ENCODE data around the gene PNPLA4. TPM values are rescaled to one million over a fixed set of nuclear protein-coding genes. Genes with fewer than 3 reads are reported as not detected.
A peak's percentile ranks its signal among the peaks of the same experiment; 100 is the strongest.

Gene PNPLA4
- total RNA-seq, 1 donor from 2014 or later, result 12.9 TPM

- no peaks in the 10 kb centered on the region for H3K36me3 Mint-ChIP-seq (ENCODE audit: unreplicated experiment)
- no peaks in the 10 kb centered on the region for H3K9me3 Mint-ChIP-seq (ENCODE audit: unreplicated experiment)
- H3K4me1 Mint-ChIP-seq (ENCODE audit: low read depth, unreplicated experiment), result no peaks in the 10 kb centered on the region
- no peak overlapping the region for H3K4me3 Mint-ChIP-seq (ENCODE audit: unreplicated experiment)
- TF ChIP-seq, protein P1, sequence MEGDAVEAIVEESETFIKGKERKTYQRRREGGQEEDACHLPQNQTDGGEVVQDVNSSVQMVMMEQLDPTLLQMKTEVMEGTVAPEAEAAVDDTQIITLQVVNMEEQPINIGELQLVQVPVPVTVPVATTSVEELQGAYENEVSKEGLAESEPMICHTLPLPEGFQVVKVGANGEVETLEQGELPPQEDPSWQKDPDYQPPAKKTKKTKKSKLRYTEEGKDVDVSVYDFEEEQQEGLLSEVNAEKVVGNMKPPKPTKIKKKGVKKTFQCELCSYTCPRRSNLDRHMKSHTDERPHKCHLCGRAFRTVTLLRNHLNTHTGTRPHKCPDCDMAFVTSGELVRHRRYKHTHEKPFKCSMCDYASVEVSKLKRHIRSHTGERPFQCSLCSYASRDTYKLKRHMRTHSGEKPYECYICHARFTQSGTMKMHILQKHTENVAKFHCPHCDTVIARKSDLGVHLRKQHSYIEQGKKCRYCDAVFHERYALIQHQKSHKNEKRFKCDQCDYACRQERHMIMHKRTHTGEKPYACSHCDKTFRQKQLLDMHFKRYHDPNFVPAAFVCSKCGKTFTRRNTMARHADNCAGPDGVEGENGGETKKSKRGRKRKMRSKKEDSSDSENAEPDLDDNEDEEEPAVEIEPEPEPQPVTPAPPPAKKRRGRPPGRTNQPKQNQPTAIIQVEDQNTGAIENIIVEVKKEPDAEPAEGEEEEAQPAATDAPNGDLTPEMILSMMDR (IDR thresholded peaks at IDR 0.05; ENCODE audit: partially characterized antibody, unreplicated experiment), result no peak
- no peak overlapping the region for H3K27ac Mint-ChIP-seq (ENCODE audit: unreplicated experiment)
- H3K27me3 Mint-ChIP-seq (ENCODE audit: unreplicated experiment), result no peaks in the 10 kb centered on the region
- no peak for DNase-seq
Measured at GRCh38 chrX:7941390-7942042, 14.3 kb upstream of the PNPLA4 start.

DNA sequence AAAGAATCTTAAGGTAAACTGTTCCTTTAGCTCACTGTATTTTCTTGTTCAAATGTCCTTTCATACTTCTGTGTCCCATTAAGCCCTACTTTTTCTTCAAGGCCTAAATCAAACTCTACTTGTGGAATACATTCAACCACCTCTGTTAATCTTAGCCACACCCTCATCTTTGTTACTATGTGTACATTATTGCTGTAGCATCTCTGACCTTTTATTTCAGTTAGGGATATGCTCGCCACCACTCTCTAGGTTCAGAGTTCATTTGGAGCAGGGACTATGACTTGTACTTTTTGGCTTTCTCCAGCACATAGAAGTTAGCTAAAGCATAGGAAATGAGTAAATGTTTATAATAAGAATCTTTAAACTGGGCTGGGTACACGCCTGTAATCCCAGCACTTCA is 6.8 kb upstream of the PNPLA4 start:
- no peaks in the 10 kb centered on the region for H3K36me3 Mint-ChIP-seq (ENCODE audit: unreplicated experiment)
- TF ChIP-seq, protein P1 (IDR thresholded peaks at IDR 0.05; ENCODE audit: partially characterized antibody, unreplicated experiment), result no peak
- H3K4me1 Mint-ChIP-seq (ENCODE audit: low read depth, unreplicated experiment), result no peaks in the 10 kb centered on the region
- H3K27ac Mint-ChIP-seq (ENCODE audit: unreplicated experiment), result no peak overlapping the region
- H3K27me3 Mint-ChIP-seq (ENCODE audit: unreplicated experiment), result no peaks in the 10 kb centered on the region
- H3K9me3 Mint-ChIP-seq (ENCODE audit: unreplicated experiment), result no peaks in the 10 kb centered on the region
- no peak overlapping the region for H3K4me3 Mint-ChIP-seq (ENCODE audit: unreplicated experiment)
- no peak for DNase-seq

DNA sequence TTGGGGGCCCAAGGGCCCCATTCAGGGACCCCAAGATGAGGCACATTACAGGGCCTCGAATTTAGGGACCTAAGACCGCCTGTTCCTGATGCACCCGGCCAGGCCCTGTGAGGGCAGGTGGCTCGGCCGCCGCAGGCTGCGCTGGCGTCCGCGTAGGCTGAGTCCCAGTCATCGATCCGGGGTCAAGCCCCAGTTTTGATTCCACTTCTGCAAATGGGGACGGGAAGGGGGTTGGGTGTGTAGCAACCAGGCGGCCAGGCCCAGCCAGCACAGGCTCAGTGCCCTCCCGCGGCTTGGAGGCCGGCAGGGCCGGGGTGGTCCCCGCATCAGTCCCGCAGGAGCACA is 327 bp downstream of the PNPLA4 start:
- Mint-ChIP-seq H3K4me3 (ENCODE audit: unreplicated experiment) (no peak overlapping the region), H3K36me3 (ENCODE audit: unreplicated experiment) (no peaks in the 10 kb centered on the region), H3K4me1 (ENCODE audit: low read depth, unreplicated experiment) (no peaks in the 10 kb centered on the region), H3K27ac (ENCODE audit: unreplicated experiment) (no peak overlapping the region), H3K9me3 (ENCODE audit: unreplicated experiment) (peaks cover 9% of the 10 kb centered on the region), H3K27me3 (ENCODE audit: unreplicated experiment) (no peaks in the 10 kb centered on the region)
- DNase-seq, result no peak
- TF ChIP-seq, protein P1 (IDR thresholded peaks at IDR 0.05; ENCODE audit: partially characterized antibody, unreplicated experiment), result no peak

GRCh38 chrX:7926501-7926900 is 712 bp downstream of the PNPLA4 start:
- no peak for DNase-seq
- Mint-ChIP-seq H3K27ac (ENCODE audit: unreplicated experiment) (no peak overlapping the region), H3K4me3 (ENCODE audit: unreplicated experiment) (peak overlapping the region; percentile 52), H3K27me3 (ENCODE audit: unreplicated experiment) (no peaks in the 10 kb centered on the region), H3K4me1 (ENCODE audit: low read depth, unreplicated experiment) (no peaks in the 10 kb centered on the region), H3K9me3 (ENCODE audit: unreplicated experiment) (peaks cover 9% of the 10 kb centered on the region), H3K36me3 (ENCODE audit: unreplicated experiment) (no peaks in the 10 kb centered on the region)
- TF ChIP-seq, protein P1 (IDR thresholded peaks at IDR 0.05; ENCODE audit: partially characterized antibody, unreplicated experiment), result no peak

GRCh38 chrX:7925867-7926472 is 1.2 kb downstream of the PNPLA4 start:
- TF ChIP-seq, protein P1 (IDR thresholded peaks at IDR 0.05; ENCODE audit: partially characterized antibody, unreplicated experiment), result peak; percentile 52
- DNase-seq, result peak; percentile 60
- no peaks in the 10 kb centered on the region for H3K36me3 Mint-ChIP-seq (ENCODE audit: unreplicated experiment)
- H3K4me1 Mint-ChIP-seq (ENCODE audit: low read depth, unreplicated experiment), result no peaks in the 10 kb centered on the region
- H3K27me3 Mint-ChIP-seq (ENCODE audit: unreplicated experiment), result no peaks in the 10 kb centered on the region
- H3K27ac Mint-ChIP-seq (ENCODE audit: unreplicated experiment), result no peak overlapping the region
- H3K9me3 Mint-ChIP-seq (ENCODE audit: unreplicated experiment), result peaks cover 9% of the 10 kb centered on the region
- peak overlapping the region; percentile 52 for H3K4me3 Mint-ChIP-seq (ENCODE audit: unreplicated experiment)

Data from glutamatergic neuron (in vitro differentiated cells).